ENCODE data around the gene MECR.

Gene MECR

DNA sequence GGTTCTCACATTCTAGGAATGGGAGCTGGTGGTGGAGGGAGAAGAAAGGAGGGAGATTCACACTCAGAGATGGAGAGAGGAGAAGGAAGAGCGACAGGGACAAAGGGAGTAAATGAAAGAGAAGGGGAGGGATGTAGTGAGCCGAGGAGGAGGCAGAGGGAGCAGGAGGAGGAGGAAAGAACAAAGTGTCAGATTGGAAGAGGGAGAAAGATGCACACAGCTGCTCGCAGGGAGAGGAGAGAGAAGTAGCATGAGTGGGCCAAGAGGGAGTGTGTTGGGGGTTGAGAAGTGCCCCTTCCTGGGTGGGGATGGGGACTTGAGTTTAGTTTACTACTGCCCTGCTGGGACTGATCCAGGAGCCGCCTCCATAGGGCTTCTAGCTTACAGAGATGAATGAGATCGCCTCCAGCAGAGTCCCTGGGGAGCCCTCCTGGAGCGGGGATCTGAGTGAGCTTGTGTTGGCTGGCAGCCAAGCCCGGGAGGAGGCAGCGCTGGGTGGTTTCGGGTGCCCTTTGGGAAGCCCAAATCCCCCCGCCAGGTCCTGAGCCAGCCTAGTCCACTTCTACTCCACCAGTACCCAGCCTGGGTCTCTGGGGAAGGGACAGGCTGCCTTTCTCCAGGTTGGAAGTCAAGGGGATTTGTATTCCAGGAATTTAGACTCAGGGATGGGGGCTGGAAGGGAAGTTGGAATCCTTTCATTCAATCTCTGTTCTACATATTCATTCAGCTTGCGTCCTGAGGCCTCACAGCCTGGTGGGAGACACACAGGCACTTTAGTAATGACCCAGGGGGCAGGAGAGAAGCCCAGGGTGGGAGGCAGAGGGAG lies 26.5 kb upstream of the MECR start:
- Histone ChIP-seq H2AK5ac (ENCODE audit: low read length) (peak overlapping the region; percentile 36), H2BK120ac (ENCODE audit: insufficient read depth, low read length, poor library complexity) (peak overlapping the region; percentile 49), H3K4ac (ENCODE audit: low read depth, low read length) (peak overlapping the region; percentile 7), H3K27ac (ENCODE audit: low read depth, low read length) (no peak overlapping the region), H2BK12ac (ENCODE audit: low read length) (peak overlapping the region; percentile 79), H3K79me1 (ENCODE audit: low read length) (peaks cover 13% of the 10 kb centered on the region), H3K4me1 (ENCODE audit: control insufficient read depth in 1 of 2, insufficient read depth in 2 of 2, low read length in 2 of 2) (peaks cover 26 to 30% of the 10 kb centered on the region in 2 experiments), H3K4me3 (ENCODE audit: low read depth, low read length) (no peak overlapping the region), H3K9me3 (ENCODE audit: insufficient read depth, low read depth, low read length) (peaks cover 6% of the 10 kb centered on the region), H3K9ac (ENCODE audit: low read length) (no peak overlapping the region), H3K36me3 (ENCODE audit: control insufficient read depth in 1 of 2, insufficient read depth in 2 of 2, low read length in 2 of 2) (peaks cover 3 to 4% of the 10 kb centered on the region in 2 experiments), H4K12ac (ENCODE audit: low read depth, low read length) (peak overlapping the region; percentile 14), H3K4me2 (ENCODE audit: low read length) (no peak overlapping the region), H3K27me3 (ENCODE audit: insufficient read depth, low read length) (no peaks in the 10 kb centered on the region), H3K23ac (ENCODE audit: low read length) (no peak overlapping the region), H3K18ac (ENCODE audit: low read length) (no peak overlapping the region), H3K79me2 (ENCODE audit: control insufficient read depth, insufficient read depth, low read length, poor library complexity) (peaks cover 3% of the 10 kb centered on the region), H3K14ac (ENCODE audit: low read length) (peak overlapping the region; percentile 45), H4K8ac (ENCODE audit: low read depth, low read length) (no peak overlapping the region), H2BK5ac (ENCODE audit: low read depth, low read length, poor library complexity) (peak overlapping the region; percentile 22), H4K91ac (ENCODE audit: low read depth, low read length) (peak overlapping the region; percentile 41), H2AFZ (ENCODE audit: insufficient read depth, low read length, poor library complexity) (no peak overlapping the region)
- DNase-seq, result no peak
- no CpG with 5 or more reads among the region's 11 CpGs for WGBS (ENCODE audit: extremely low coverage, insufficient coverage, insufficient read length)

DNA sequence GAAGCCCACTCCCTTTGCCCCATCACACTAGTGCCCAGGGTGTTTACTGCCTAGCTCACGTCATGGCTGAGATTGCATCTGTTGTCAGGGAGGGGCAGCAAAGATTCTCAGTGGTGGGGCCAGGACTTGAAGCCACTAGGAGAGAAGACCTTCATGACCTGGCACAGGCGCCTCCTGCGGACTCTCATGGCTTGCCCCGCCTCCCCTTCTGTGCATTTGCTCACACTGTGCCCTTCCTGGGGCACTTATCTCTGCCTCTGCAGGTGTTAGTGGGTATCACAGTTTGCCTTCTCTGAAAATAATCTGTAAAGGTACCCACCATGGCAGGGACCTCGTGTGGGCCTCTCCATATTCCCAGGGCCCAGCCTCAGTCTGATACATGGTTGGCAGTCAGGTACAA lies 25.7 kb upstream of the MECR start:
- Histone ChIP-seq H4K91ac (ENCODE audit: low read depth, low read length) (no peak overlapping the region), H2BK12ac (ENCODE audit: low read length) (no peak overlapping the region), H2BK5ac (ENCODE audit: low read depth, low read length, poor library complexity) (no peak overlapping the region), H3K27ac (ENCODE audit: low read depth, low read length) (no peak overlapping the region), H3K4me1 (ENCODE audit: control insufficient read depth in 1 of 2, insufficient read depth in 2 of 2, low read length in 2 of 2) (peaks cover 31 to 36% of the 10 kb centered on the region in 2 experiments), H3K36me3 (ENCODE audit: control insufficient read depth in 1 of 2, insufficient read depth in 2 of 2, low read length in 2 of 2) (peaks cover 3 to 4% of the 10 kb centered on the region in 2 experiments), H2AK5ac (ENCODE audit: low read length) (no peak overlapping the region), H2AFZ (ENCODE audit: insufficient read depth, low read length, poor library complexity) (no peak overlapping the region), H3K9ac (ENCODE audit: low read length) (no peak overlapping the region), H3K18ac (ENCODE audit: low read length) (no peak overlapping the region), H3K23ac (ENCODE audit: low read length) (no peak overlapping the region), H4K8ac (ENCODE audit: low read depth, low read length) (no peak overlapping the region), H3K79me1 (ENCODE audit: low read length) (peaks cover 18% of the 10 kb centered on the region), H3K4me3 (ENCODE audit: low read depth, low read length) (no peak overlapping the region), H3K27me3 (ENCODE audit: insufficient read depth, low read length) (no peaks in the 10 kb centered on the region), H3K79me2 (ENCODE audit: control insufficient read depth, insufficient read depth, low read length, poor library complexity) (peaks cover 6% of the 10 kb centered on the region), H3K14ac (ENCODE audit: low read length) (no peak overlapping the region), H2BK120ac (ENCODE audit: insufficient read depth, low read length, poor library complexity) (no peak overlapping the region), H4K12ac (ENCODE audit: low read depth, low read length) (no peak overlapping the region), H3K4ac (ENCODE audit: low read depth, low read length) (no peak overlapping the region), H3K9me3 (ENCODE audit: insufficient read depth, low read depth, low read length) (peaks cover 6% of the 10 kb centered on the region), H3K4me2 (ENCODE audit: low read length) (no peak overlapping the region)
- no CpG with 5 or more reads among the region's 5 CpGs for WGBS (ENCODE audit: extremely low coverage, insufficient coverage, insufficient read length)
- no peak for DNase-seq

DNA sequence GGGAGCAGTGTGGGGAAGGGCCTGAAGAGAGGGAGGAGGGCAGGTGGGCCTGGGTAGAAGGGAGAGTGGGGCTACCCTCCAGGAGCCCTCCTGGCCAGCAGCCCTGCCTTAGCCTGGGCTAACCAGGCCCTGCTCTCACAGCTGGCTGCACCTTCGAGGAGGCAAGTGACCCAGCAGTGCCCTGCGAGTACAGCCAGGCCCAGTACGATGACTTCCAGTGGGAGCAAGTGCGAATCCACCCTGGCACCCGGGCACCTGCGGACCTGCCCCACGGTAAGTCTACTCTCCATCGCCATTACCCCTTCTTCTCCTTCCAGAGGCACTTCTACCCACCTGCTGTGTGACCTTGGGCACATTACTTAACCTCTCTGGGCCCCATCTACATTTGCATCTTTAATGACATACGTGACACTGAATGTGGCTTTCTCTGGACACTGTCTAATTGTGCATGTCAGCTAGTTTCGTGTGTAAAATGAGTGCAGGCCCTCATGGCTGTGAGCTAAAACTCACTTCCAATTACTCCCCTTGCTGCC lies 24.5 kb upstream of the MECR start:
- Histone ChIP-seq H4K91ac (ENCODE audit: low read depth, low read length) (no peak overlapping the region), H2AK5ac (ENCODE audit: low read length) (peak overlapping the region; percentile 39), H3K36me3 (ENCODE audit: control insufficient read depth in 1 of 2, insufficient read depth in 2 of 2, low read length in 2 of 2) (no peaks in the 10 kb centered on the region), H3K4me2 (ENCODE audit: low read length) (no peak overlapping the region), H2BK5ac (ENCODE audit: low read depth, low read length, poor library complexity) (no peak overlapping the region), H2AFZ (ENCODE audit: insufficient read depth, low read length, poor library complexity) (no peak overlapping the region), H3K27me3 (ENCODE audit: insufficient read depth, low read length) (no peaks in the 10 kb centered on the region), H3K14ac (ENCODE audit: low read length) (no peak overlapping the region), H3K4me1 (ENCODE audit: control insufficient read depth in 1 of 2, insufficient read depth in 2 of 2, low read length in 2 of 2) (peaks cover 37 to 41% of the 10 kb centered on the region in 2 experiments), H2BK12ac (ENCODE audit: low read length) (peak overlapping the region; percentile 38), H3K79me2 (ENCODE audit: control insufficient read depth, insufficient read depth, low read length, poor library complexity) (peaks cover 13% of the 10 kb centered on the region), H3K79me1 (ENCODE audit: low read length) (peaks cover 25% of the 10 kb centered on the region), H4K12ac (ENCODE audit: low read depth, low read length) (no peak overlapping the region), H4K8ac (ENCODE audit: low read depth, low read length) (no peak overlapping the region), H3K9me3 (ENCODE audit: insufficient read depth, low read depth, low read length) (peaks cover 2% of the 10 kb centered on the region), H3K4ac (ENCODE audit: low read depth, low read length) (no peak overlapping the region), H2BK120ac (ENCODE audit: insufficient read depth, low read length, poor library complexity) (no peak overlapping the region), H3K27ac (ENCODE audit: low read depth, low read length) (no peak overlapping the region), H3K18ac (ENCODE audit: low read length) (peak overlapping the region; percentile 39), H3K9ac (ENCODE audit: low read length) (no peak overlapping the region), H3K4me3 (ENCODE audit: low read depth, low read length) (no peak overlapping the region), H3K23ac (ENCODE audit: low read length) (no peak overlapping the region)
- no peak for DNase-seq
- whole genome bisulfite sequencing (ENCODE audit: extremely low coverage, insufficient coverage, insufficient read length), result no CpG with 5 or more reads among the region's 10 CpGs

DNA sequence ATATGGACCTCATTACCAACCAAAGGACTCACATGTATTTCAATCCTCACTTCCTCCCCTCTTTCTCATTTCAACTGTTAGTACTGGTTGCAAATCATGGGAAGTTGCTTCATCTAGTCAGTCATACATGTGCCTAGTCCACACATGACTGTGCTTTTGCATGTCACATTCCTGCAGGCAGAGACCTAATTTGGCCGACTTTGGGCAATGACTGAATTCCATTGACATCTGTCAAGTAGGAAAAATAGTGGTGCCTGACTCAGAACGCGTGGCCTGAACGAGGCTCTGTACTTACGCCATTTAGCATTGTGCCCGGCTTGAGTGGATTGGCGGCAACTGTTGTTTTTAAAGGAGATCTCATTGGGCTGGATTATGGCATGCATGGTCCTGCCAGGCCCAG lies 23.6 kb upstream of the MECR start:
- peaks cover 44 to 46% of the 10 kb centered on the region in 2 experiments for H3K4me1 ChIP-seq (ENCODE audit: control insufficient read depth in 1 of 2, insufficient read depth in 2 of 2, low read length in 2 of 2)
- no peak overlapping the region for H3K14ac ChIP-seq (ENCODE audit: low read length)
- H4K12ac ChIP-seq (ENCODE audit: low read depth, low read length), result no peak overlapping the region
- H4K8ac ChIP-seq (ENCODE audit: low read depth, low read length), result no peak overlapping the region
- H2AK5ac ChIP-seq (ENCODE audit: low read length), result no peak overlapping the region
- H3K18ac ChIP-seq (ENCODE audit: low read length), result no peak overlapping the region
- no CpG with 5 or more reads among the region's 7 CpGs for WGBS (ENCODE audit: extremely low coverage, insufficient coverage, insufficient read length)
- no peak overlapping the region for H3K4ac ChIP-seq (ENCODE audit: low read depth, low read length)
- H4K91ac ChIP-seq (ENCODE audit: low read depth, low read length), result no peak overlapping the region
- H3K36me3 ChIP-seq (ENCODE audit: control insufficient read depth in 1 of 2, insufficient read depth in 2 of 2, low read length in 2 of 2), result no peaks in the 10 kb centered on the region
- H3K9ac ChIP-seq (ENCODE audit: low read length), result no peak overlapping the region
- H2AFZ ChIP-seq (ENCODE audit: insufficient read depth, low read length, poor library complexity), result no peak overlapping the region
- H2BK5ac ChIP-seq (ENCODE audit: low read depth, low read length, poor library complexity), result no peak overlapping the region
- H3K79me1 ChIP-seq (ENCODE audit: low read length), result peaks cover 28% of the 10 kb centered on the region
- H2BK12ac ChIP-seq (ENCODE audit: low read length), result no peak overlapping the region
- H3K4me2 ChIP-seq (ENCODE audit: low read length), result no peak overlapping the region
- H3K79me2 ChIP-seq (ENCODE audit: control insufficient read depth, insufficient read depth, low read length, poor library complexity), result peaks cover 12% of the 10 kb centered on the region
- no peak overlapping the region for H2BK120ac ChIP-seq (ENCODE audit: insufficient read depth, low read length, poor library complexity)
- no peak overlapping the region for H3K27ac ChIP-seq (ENCODE audit: low read depth, low read length)
- H3K4me3 ChIP-seq (ENCODE audit: low read depth, low read length), result no peak overlapping the region
- no peak overlapping the region for H3K23ac ChIP-seq (ENCODE audit: low read length)
- peaks cover 2% of the 10 kb centered on the region for H3K9me3 ChIP-seq (ENCODE audit: insufficient read depth, low read depth, low read length)
- DNase-seq, result peak; percentile 79 to 86
- no peaks in the 10 kb centered on the region for H3K27me3 ChIP-seq (ENCODE audit: insufficient read depth, low read length)

Data from trophoblast cell (in vitro differentiated cells and primary cell).